A549 treated with DMSO at 1 μM for 4 hours (cell line): Measurements from ENCODE around the gene PRSS12. TPM values are rescaled to one million over a fixed set of nuclear protein-coding genes. Genes with fewer than 3 reads are reported as not detected.

ENCODE experiments used
- total RNA-seq: library from RNA; stranded (reverse); fragments of 200-300 nt; extraction: Qiagen RNA extraction; gene quantifications from 5 replicates; pipeline ENCODE4 v1.2.3, GENCODE V29; 2022; ENCODE audit warnings: low read depth

PRSS12 gene
- 0.22 to 0.53 TPM (median 0.41 TPM) in 5 replicates for total RNA-seq

GRCh38 chr4:118352843-118353533, at the start of gene PRSS12:
TSS of gene PRSS12 (minus strand) at chr4:118353003. CDS start at chr4:118352720, 283 bp downstream.

